Lower lobe of right lung (tissue), 2 donors: ENCODE results near the gene GHR. TPM values are rescaled to one million over a fixed set of nuclear protein-coding genes. Genes with fewer than 3 reads are reported as not detected.

Source experiments
- ATAC-seq, 2 donors: fragments of 200-7000 bp; cut with Tn5 transposase; one replicate each; pipeline ENCODE4 v1.9.1; 2020 to 2022; ENCODE audit warnings: mild to moderate bottlenecking in 2 of 2, moderate library complexity in 2 of 2
- DNase-seq: peaks from one replicate; pipeline ENCODE4 v3.0.0-alpha.2; 2020
- H3K27ac ChIP-seq: fragments of 200-600 bp; one replicate; pipeline ENCODE4 v1.8.0; 2022
- H3K27me3 ChIP-seq: fragments of 200-600 bp; one replicate; pipeline ENCODE4 v1.8.0; 2022; ENCODE audit warnings: low read depth
- H3K36me3 ChIP-seq: fragments of 200-600 bp; one replicate; pipeline ENCODE4 v1.8.0; 2022; ENCODE audit warnings: mild to moderate bottlenecking
- H3K4me1 ChIP-seq: fragments of 200-600 bp; one replicate; pipeline ENCODE4 v1.8.0; 2022
- H3K4me3 ChIP-seq: fragments of 200-600 bp; one replicate; pipeline ENCODE4 v1.8.0; 2022; ENCODE audit warnings: mild to moderate bottlenecking
- H3K9me3 ChIP-seq: fragments of 200-600 bp; one replicate; pipeline ENCODE4 v1.8.0; 2022
- CTCF ChIP-seq: fragments of 200-600 bp; IDR thresholded peaks from one replicate; pipeline ENCODE4 v1.8.0; 2022; ENCODE audit warnings: antibody characterized with exemption, mild to moderate bottlenecking
- intact Hi-C: fragments of 100-400 bp; cut with DNase I; formaldehyde crosslinking; loops from one replicate; pipeline ENCODE4 v1.11.0; 2022
- total RNA-seq: library from RNA; stranded (reverse); fragmentation: NEBNext Ultra II Directional; extraction: Animal tissue kit (Norgen Biotek cat#: 25700); gene quantifications from one replicate; pipeline ENCODE4 v1.2.1, GENCODE V29; 2021
- donor health status: DM: no; HTN: yes; CAD: no; lungs with severe emphysema.

The GHR gene
- total RNA-seq, 1 donor from 2014 or later: 5.2 TPM

DNA sequence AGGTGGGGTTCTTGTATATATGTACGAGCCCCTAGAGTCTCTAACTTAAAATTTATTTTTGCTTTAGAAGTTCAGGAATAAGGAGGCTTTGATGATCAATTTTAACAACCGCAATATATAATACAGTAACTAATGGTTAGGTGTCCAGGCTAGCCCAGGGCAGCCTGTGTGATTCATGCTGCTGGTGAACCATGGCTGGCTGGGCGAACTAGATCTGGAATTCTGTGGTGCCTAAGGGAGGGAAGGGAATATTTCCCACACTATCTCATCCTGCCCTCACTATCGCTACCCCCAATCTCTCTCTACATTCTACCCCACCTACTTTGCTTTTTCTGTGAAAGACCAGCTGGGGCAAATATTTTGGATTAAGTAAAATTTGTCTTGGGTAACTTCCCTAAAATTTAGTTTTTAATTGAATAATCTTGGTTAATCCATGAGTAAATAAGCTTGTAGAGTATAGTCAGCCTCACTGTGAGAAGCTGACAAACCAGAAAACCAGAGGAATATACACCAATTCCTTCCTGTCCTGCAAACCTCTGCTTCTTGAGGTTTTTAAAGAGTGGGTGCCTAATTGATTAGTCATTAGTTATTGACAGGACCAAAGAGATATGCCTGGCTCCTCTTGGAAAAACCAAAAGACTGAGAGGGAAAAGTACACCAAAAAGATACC lies 218.2 kb downstream of the GHR start:
- TF ChIP-seq CTCF: no peak
- no peak overlapping the region for H3K4me3 ChIP-seq
- intact Hi-C loops: no loop called here
- DNase-seq (no peak), ATAC-seq (no peak)
- H3K4me1 ChIP-seq: no peaks in the 10 kb centered on the region
- no peak overlapping the region for H3K27ac ChIP-seq
- H3K36me3 ChIP-seq: no peaks in the 10 kb centered on the region
- no peaks in the 10 kb centered on the region for H3K9me3 ChIP-seq
- H3K27me3 ChIP-seq: no peaks in the 10 kb centered on the region

DNA sequence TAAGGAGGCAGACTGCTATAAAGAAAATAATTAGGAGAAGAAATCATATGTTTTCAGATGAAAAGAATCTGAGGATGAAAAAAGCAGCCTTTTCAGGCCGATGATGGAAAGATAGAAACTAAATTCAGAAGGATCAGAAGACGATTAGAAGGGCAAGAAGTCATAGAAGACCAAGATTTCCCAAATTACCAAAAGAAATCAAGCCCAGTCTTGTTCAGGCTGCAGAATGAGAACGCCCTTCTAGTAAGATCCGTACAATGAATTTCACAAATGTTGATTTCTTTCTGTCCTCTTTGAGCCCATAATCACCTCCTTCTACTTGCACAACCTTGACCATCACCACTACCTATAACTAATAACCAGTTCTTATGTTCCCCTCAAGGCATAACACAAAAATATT lies 218.8 kb downstream of the GHR start:
- no peaks in the 10 kb centered on the region for H3K9me3 ChIP-seq
- H3K4me1 ChIP-seq: no peaks in the 10 kb centered on the region
- H3K4me3 ChIP-seq: no peak overlapping the region
- no peaks in the 10 kb centered on the region for H3K36me3 ChIP-seq
- ATAC-seq (no peak), DNase-seq (no peak)
- H3K27ac ChIP-seq: no peak overlapping the region
- TF ChIP-seq CTCF: no peak
- no peaks in the 10 kb centered on the region for H3K27me3 ChIP-seq
- intact Hi-C loops: no loop called here

DNA sequence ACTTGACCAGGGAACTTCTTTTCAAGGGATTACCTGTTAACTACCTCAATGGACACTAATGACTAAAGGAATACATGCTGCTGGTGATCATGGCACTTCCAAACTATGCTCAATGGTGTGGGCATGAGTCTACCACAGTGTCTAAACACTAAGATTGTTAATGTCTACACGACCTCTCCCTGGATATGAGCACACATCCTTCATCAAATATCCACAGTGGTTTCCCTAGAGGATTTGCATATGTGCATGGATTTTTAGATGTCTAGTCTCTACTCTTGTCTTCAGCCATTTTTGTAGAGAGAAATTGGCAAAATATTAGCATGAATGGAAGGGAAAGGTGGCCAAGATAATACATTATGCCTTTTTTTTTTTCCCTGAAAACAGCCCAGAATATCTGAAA lies 220.1 kb downstream of the GHR start:
- no peak overlapping the region for H3K4me3 ChIP-seq
- intact Hi-C loops: no loop called here
- no peaks in the 10 kb centered on the region for H3K36me3 ChIP-seq
- no peaks in the 10 kb centered on the region for H3K9me3 ChIP-seq
- no peaks in the 10 kb centered on the region for H3K4me1 ChIP-seq
- no peak for TF ChIP-seq CTCF
- no peaks in the 10 kb centered on the region for H3K27me3 ChIP-seq
- DNase-seq (no peak), ATAC-seq (no peak)
- no peak overlapping the region for H3K27ac ChIP-seq

- ATAC-seq: no peak
- Histone ChIP-seq H3K4me3 (no peak overlapping the region), H3K4me1 (no peaks in the 10 kb centered on the region), H3K36me3 (no peaks in the 10 kb centered on the region), H3K27ac (no peak overlapping the region), H3K9me3 (no peaks in the 10 kb centered on the region), H3K27me3 (no peaks in the 10 kb centered on the region)
- no peak for TF ChIP-seq CTCF
- intact Hi-C loops: no loop called here
- DNase-seq: no peak
These were observed 221.9 kb downstream of the GHR start for GRCh38 chr5:42645138-42645537.

- ATAC-seq (no peak), DNase-seq (no peak)
- Histone ChIP-seq H3K4me1 (no peaks in the 10 kb centered on the region), H3K36me3 (no peaks in the 10 kb centered on the region), H3K27me3 (no peaks in the 10 kb centered on the region), H3K4me3 (no peak overlapping the region), H3K9me3 (no peaks in the 10 kb centered on the region), H3K27ac (no peak overlapping the region)
- TF ChIP-seq CTCF: no peak
- intact Hi-C loops: no loop called here
These were observed 224.8 kb downstream of the GHR start for GRCh38 chr5:42648036-42648435.
